ENCODE data around the gene CHST14. TPM values are rescaled to one million over a fixed set of nuclear protein-coding genes. Genes with fewer than 3 reads are reported as not detected.

CHST14 gene
- polyA plus RNA-seq, 1 donor from 2014 or later, result 0.71 TPM

GRCh38 chr15:40437752-40438687, 32.8 kb upstream of the CHST14 start:
- Histone ChIP-seq H3K9ac (ENCODE audit: low read length) (no peak overlapping the region), H4K20me1 (ENCODE audit: insufficient read depth) (peaks cover 8% of the 10 kb centered on the region), H3K27me3 (ENCODE audit: insufficient read depth, low read depth, low read length) (peaks cover 60% of the 10 kb centered on the region), H2AFZ (ENCODE audit: low read depth, low read length) (no peak overlapping the region), H3K36me3 (ENCODE audit: insufficient read depth, low read length) (no peaks in the 10 kb centered on the region), H3K9me3 (ENCODE audit: low read length) (no peaks in the 10 kb centered on the region), H3K27ac (ENCODE audit: low read length) (no peak overlapping the region), H3K9me2 (ENCODE audit: insufficient read depth, low read length) (no peaks in the 10 kb centered on the region), H3K79me2 (replicated peaks; ENCODE audit: insufficient read depth, low read length) (peaks cover 8% of the 10 kb centered on the region), H3K4me2 (ENCODE audit: low read length) (no peak overlapping the region), H3K4me3 (ENCODE audit: low read length) (no peak overlapping the region), H3F3A (ENCODE audit: insufficient read depth, low read length, poor library complexity, severe bottlenecking) (no peaks in the 10 kb centered on the region)
- TF ChIP-seq SMC3 (conservative IDR thresholded peaks at IDR 0.05; ENCODE audit: poor library complexity) (no peak), EZH2 (IDR thresholded peaks at IDR 0.05; ENCODE audit: borderline replicate concordance, insufficient read depth, low read length, poor library complexity, severe bottlenecking) (no peak), MXI1 (conservative IDR thresholded peaks at IDR 0.05; ENCODE audit: poor library complexity, severe bottlenecking) (no peak), TAF1 (IDR thresholded peaks at IDR 0.05; ENCODE audit: low read depth) (no peak)
- TF ChIP-seq, protein P1, sequence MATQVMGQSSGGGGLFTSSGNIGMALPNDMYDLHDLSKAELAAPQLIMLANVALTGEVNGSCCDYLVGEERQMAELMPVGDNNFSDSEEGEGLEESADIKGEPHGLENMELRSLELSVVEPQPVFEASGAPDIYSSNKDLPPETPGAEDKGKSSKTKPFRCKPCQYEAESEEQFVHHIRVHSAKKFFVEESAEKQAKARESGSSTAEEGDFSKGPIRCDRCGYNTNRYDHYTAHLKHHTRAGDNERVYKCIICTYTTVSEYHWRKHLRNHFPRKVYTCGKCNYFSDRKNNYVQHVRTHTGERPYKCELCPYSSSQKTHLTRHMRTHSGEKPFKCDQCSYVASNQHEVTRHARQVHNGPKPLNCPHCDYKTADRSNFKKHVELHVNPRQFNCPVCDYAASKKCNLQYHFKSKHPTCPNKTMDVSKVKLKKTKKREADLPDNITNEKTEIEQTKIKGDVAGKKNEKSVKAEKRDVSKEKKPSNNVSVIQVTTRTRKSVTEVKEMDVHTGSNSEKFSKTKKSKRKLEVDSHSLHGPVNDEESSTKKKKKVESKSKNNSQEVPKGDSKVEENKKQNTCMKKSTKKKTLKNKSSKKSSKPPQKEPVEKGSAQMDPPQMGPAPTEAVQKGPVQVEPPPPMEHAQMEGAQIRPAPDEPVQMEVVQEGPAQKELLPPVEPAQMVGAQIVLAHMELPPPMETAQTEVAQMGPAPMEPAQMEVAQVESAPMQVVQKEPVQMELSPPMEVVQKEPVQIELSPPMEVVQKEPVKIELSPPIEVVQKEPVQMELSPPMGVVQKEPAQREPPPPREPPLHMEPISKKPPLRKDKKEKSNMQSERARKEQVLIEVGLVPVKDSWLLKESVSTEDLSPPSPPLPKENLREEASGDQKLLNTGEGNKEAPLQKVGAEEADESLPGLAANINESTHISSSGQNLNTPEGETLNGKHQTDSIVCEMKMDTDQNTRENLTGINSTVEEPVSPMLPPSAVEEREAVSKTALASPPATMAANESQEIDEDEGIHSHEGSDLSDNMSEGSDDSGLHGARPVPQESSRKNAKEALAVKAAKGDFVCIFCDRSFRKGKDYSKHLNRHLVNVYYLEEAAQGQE (IDR thresholded peaks at IDR 0.05; ENCODE audit: borderline replicate concordance), result no peak

- no peak for TF ChIP-seq SMC3 (conservative IDR thresholded peaks at IDR 0.05; ENCODE audit: poor library complexity)
- TF ChIP-seq, protein P1 (IDR thresholded peaks at IDR 0.05; ENCODE audit: borderline replicate concordance), result no peak
- no peak for TF ChIP-seq RAD21 (conservative IDR thresholded peaks at IDR 0.05)
- TF ChIP-seq MXI1 (conservative IDR thresholded peaks at IDR 0.05; ENCODE audit: poor library complexity, severe bottlenecking), result no peak
- H3K4me3 ChIP-seq (ENCODE audit: low read length), result no peak overlapping the region
- H3K36me3 ChIP-seq (ENCODE audit: insufficient read depth, low read length), result no peaks in the 10 kb centered on the region
- H3K79me2 ChIP-seq (replicated peaks; ENCODE audit: insufficient read depth, low read length), result peaks cover 15% of the 10 kb centered on the region
- H3K27ac ChIP-seq (ENCODE audit: low read length), result no peak overlapping the region
- no peak overlapping the region for H3K4me2 ChIP-seq (ENCODE audit: low read length)
- no peaks in the 10 kb centered on the region for H3F3A ChIP-seq (ENCODE audit: insufficient read depth, low read length, poor library complexity, severe bottlenecking)
- H3K9me3 ChIP-seq (ENCODE audit: low read length), result no peaks in the 10 kb centered on the region
- H4K20me1 ChIP-seq (ENCODE audit: insufficient read depth), result peaks cover 12% of the 10 kb centered on the region
- H2AFZ ChIP-seq (ENCODE audit: low read depth, low read length), result no peak overlapping the region
- no peaks in the 10 kb centered on the region for H3K9me2 ChIP-seq (ENCODE audit: insufficient read depth, low read length)
- H3K27me3 ChIP-seq (ENCODE audit: insufficient read depth, low read depth, low read length), result peaks cover 60% of the 10 kb centered on the region
- no peak overlapping the region for H3K9ac ChIP-seq (ENCODE audit: low read length)
Measured at GRCh38 chr15:40438712-40439111, 32.1 kb upstream of the CHST14 start.

Data from neural cell (in vitro differentiated cells).